Esophagus muscularis mucosa (tissue), 4 donors: ENCODE results near the gene GGACT. TPM values are rescaled to one million over a fixed set of nuclear protein-coding genes. Genes with fewer than 3 reads are reported as not detected.

ENCODE experiments used
- DNase-seq: peaks from one replicate; pipeline ENCODE4 v3.0.0-alpha.2; 2017; ENCODE audit errors: extremely low spot score
- H3K27ac ChIP-seq, 4 donors: fragments of 200-600 bp; sonication (generic); replicated peaks in 1 of 4; 1 replicate in 3 of 4; 2 replicates in 1 of 4; pipeline ENCODE4 v1.5.1; 2016 to 2019; ENCODE audit warnings: mild to moderate bottlenecking in 1 of 4
- H3K27me3 ChIP-seq, 4 donors: fragments of 200-600 bp; sonication (generic); one replicate each; pipeline versions ENCODE4 v1.5.1 to v1.6.0; 2016 to 2019
- H3K36me3 ChIP-seq, 4 donors: fragments of 200-600 bp; sonication (generic); one replicate each; pipeline ENCODE4 v1.5.1; 2016 to 2019
- H3K4me1 ChIP-seq, 4 donors: fragments of 200-600 bp; sonication (generic); one replicate each; pipeline ENCODE4 v1.5.1; 2016 to 2019
- H3K4me3 ChIP-seq, 4 donors: fragments of 200-600 bp; sonication (generic); 1 replicate in 2 of 4; 2 replicates in 2 of 4; pipeline ENCODE4 v1.5.1; 2016 to 2019; ENCODE audit warnings: mild to moderate bottlenecking in 4 of 4, moderate library complexity in 1 of 4
- H3K9me3 ChIP-seq, 4 donors: fragments of 200-600 bp; sonication (generic); 1 replicate in 3 of 4; 2 replicates in 1 of 4; pipeline ENCODE4 v1.5.1; 2016 to 2019
- EP300 ChIP-seq: sonication (generic); formaldehyde crosslinking; IDR thresholded peaks from one replicate; pipeline ENCODE4 v1.6.1; 2017; ENCODE audit warnings: antibody characterized with exemption
- POLR2A ChIP-seq: fragments of 450-650 bp; IDR thresholded peaks from one replicate; pipeline ENCODE4 v1.6.1; 2017; ENCODE audit warnings: antibody characterized with exemption, moderate library complexity, mild to moderate bottlenecking, low read depth
- POLR2AphosphoS5 ChIP-seq, 2 donors: sonication (generic); formaldehyde crosslinking; IDR thresholded peaks; one replicate each; pipeline ENCODE4 v1.6.1; 2017; ENCODE audit warnings: antibody characterized with exemption in 2 of 2
- WGBS: methylation state at CpG from one replicate; pipeline ENCODE4 v1.1.5; 2018; 5-methylcytosine and 5-hydroxymethylcytosine counted together
- intact Hi-C: fragments of 100-400 bp; cut with DNase I; formaldehyde crosslinking; loops from one replicate; pipeline ENCODE4 v1.15.1; 2023
- total RNA-seq, 4 donors: library from RNA; depleted of rRNA; stranded (reverse); fragments of >200 nt; gene quantifications; one replicate each; pipeline versions ENCODE4 v1.1.0 to v1.2.1, GENCODE V29; 2016
- TF ChIP-seq, protein P1 (sequence below), 3 experiments: fragments of 200-600 bp in 2 of 3; fragments of 450-650 bp in 1 of 3; sonication (generic) in 2 of 3; IDR thresholded peaks; one replicate each; pipeline ENCODE4 v1.5.1; 2017 to 2019; ENCODE audit warnings: antibody characterized with exemption in 3 of 3, mild to moderate bottlenecking in 2 of 3, moderate library complexity in 1 of 3

The GGACT gene
- total RNA-seq, 4 donors from 2014 or later: 1.2 to 2.9 (median 1.3) TPM

DNA sequence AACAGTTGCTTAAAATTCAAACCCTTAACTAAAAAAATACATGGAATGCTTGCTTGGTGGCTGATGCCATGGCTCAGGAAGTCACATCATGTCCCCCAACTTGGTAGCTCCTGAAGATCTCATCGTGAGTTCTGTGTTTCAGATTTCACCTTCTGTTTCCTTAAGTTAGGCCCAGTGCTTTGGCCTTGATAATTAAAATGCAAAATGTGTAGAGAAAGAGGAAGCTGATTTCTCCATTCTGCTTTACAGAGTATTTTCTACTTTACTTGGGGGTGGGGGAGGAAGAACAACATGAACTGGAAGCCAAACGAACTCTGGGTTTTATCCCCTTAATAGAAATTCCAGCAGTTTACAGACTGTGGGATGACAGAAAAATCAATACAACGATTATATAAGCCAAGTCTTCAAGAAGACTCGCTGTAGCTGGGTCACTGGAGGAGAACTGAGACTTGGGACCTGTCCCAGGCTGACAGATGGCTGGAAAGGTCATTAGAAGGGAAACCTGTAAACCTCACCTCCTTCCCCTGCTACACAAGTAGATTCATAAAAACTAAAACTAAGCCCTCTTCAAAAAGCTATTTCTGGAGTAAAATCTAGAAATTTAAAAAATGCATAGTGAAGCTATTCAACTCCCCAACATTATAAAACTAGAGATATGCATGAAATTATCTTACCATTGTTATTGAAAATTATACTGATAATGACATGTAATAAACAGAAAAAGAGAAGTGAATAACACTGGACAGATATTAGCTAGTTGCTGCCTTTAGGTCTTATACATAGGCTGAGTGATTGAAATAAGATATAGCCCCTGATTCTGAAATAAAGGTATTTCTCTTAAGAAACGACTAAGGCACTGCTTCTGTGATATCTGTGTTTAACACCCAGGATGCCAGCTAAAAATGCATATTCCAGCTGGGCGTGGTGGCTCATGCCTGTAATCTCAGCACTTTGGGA lies 22.1 kb upstream of the GGACT start:
- H3K4me3 ChIP-seq: no peak overlapping the region
- H3K27me3 ChIP-seq: no peaks in the 10 kb centered on the region
- intact Hi-C loops: no loop called here
- TF ChIP-seq POLR2A (no peak), EP300 (no peak), POLR2AphosphoS5 (IDR thresholded peaks at IDR 0.05) (no peak)
- TF ChIP-seq, protein P1, sequence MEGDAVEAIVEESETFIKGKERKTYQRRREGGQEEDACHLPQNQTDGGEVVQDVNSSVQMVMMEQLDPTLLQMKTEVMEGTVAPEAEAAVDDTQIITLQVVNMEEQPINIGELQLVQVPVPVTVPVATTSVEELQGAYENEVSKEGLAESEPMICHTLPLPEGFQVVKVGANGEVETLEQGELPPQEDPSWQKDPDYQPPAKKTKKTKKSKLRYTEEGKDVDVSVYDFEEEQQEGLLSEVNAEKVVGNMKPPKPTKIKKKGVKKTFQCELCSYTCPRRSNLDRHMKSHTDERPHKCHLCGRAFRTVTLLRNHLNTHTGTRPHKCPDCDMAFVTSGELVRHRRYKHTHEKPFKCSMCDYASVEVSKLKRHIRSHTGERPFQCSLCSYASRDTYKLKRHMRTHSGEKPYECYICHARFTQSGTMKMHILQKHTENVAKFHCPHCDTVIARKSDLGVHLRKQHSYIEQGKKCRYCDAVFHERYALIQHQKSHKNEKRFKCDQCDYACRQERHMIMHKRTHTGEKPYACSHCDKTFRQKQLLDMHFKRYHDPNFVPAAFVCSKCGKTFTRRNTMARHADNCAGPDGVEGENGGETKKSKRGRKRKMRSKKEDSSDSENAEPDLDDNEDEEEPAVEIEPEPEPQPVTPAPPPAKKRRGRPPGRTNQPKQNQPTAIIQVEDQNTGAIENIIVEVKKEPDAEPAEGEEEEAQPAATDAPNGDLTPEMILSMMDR (IDR thresholded peaks at IDR 0.05): no peak
- no peaks in the 10 kb centered on the region for H3K9me3 ChIP-seq
- no peak overlapping the region for H3K27ac ChIP-seq
- 69% methylated on average over 6 of the region's 6 CpGs for WGBS
- peaks cover 0 to 10% (median 8%) of the 10 kb centered on the region in 4 donors for H3K4me1 ChIP-seq
- no peak for DNase-seq
- H3K36me3 ChIP-seq: peaks cover 0 to 40% (median 14%) of the 10 kb centered on the region in 4 donors

DNA sequence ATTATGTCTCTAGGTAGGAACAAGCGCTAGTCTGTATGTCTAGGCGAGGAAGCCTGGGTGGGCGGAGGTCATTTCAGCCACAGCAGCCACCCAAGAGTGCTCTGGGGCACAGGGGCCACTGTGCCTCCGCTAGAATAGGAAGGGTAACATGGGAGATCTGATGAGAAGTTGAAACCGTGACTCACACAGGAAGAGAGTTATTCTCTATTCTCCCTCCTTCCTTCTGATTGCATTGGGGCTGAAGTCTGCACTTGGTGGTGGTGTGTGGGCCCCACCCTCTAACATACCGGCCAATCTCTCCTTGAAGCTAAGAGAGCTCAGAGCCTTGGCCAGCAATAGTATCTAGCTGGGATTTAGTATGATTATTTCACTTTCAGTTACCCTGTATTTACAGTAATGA lies 20.3 kb upstream of the GGACT start:
- Histone ChIP-seq H3K36me3 (peaks cover 0 to 40% (median 14%) of the 10 kb centered on the region in 4 donors), H3K4me3 (no peak overlapping the region), H3K27ac (no peak overlapping the region), H3K4me1 (peaks cover 0 to 10% (median 8%) of the 10 kb centered on the region in 4 donors), H3K27me3 (no peaks in the 10 kb centered on the region), H3K9me3 (no peaks in the 10 kb centered on the region)
- TF ChIP-seq POLR2AphosphoS5 (IDR thresholded peaks at IDR 0.05) (no peak), POLR2A (no peak), EP300 (no peak)
- TF ChIP-seq, protein P1 (IDR thresholded peaks at IDR 0.05): no peak
- intact Hi-C loops: no loop called here
- WGBS: 79% methylated on average over 6 of the region's 6 CpGs
- no peak for DNase-seq

DNA sequence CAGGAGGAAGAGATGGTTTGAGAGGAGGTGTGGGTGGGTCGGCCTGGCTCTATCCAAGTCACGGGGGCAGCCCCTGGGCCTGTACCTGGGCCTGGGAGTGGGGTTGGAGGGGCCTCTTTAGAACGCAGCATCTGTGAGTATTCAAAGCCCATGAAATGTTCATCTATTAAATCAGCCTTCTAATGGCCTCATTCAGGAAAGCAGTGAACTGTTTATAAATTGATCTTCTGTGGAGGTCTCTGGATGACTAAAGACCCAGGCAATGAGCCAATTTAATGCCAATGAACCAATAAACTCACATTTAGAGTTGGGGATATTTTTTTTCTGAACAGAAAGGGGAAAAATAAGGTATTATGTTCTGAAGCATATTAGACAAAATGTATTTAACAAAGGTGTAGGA lies 19.9 kb upstream of the GGACT start:
- WGBS: 96% methylated on average over 3 of the region's 3 CpGs
- H3K27me3 ChIP-seq: no peaks in the 10 kb centered on the region
- TF ChIP-seq EP300 (no peak), POLR2AphosphoS5 (IDR thresholded peaks at IDR 0.05) (no peak), POLR2A (no peak)
- TF ChIP-seq, protein P1 (IDR thresholded peaks at IDR 0.05): no peak

DNA sequence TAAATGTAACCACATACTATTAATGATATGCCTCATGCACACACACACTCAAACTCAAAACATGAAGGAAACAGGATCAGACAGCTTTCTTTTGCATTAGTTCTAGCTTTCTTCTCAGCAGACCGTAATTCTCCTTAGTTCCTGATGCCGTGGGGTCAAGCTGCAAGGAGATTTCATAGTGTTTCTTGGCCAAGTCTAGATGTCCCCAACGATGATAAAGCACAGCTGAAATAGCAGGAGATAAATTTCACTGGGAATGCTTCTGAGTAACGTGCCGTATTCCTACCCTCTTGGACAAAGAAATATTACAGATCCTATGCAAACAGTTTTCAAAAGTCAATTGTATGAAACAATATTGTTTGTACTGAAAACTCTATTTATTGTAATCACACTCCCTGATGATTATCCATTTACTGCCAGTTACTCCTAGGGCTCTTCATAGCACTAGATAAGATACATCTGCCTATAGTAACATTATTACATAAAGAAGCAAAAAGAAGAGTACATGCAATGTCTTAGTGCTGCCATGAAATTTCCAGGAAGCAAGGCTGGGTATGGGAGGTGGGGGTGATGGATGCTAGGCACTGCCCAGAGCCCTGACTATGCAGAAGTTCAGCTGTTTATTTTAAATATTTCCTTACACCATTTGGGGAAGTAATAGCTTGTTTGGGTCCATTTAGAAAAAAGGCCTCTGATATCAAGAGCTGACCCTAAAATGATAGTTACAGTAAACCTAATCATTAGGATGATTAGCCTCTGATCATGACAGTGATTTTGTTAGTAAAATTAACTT lies 16.5 kb upstream of the GGACT start:
- DNase-seq: no peak
- Histone ChIP-seq H3K4me1 (no peaks in the 10 kb centered on the region), H3K36me3 (peaks cover 0 to 19% (median 5%) of the 10 kb centered on the region in 4 donors), H3K9me3 (no peaks in the 10 kb centered on the region), H3K4me3 (no peak overlapping the region), H3K27me3 (no peaks in the 10 kb centered on the region), H3K27ac (no peak overlapping the region)
- intact Hi-C loops: no loop called here
- 56% methylated on average over 5 of the region's 5 CpGs for WGBS
- TF ChIP-seq POLR2AphosphoS5 (IDR thresholded peaks at IDR 0.05): no peak
- TF ChIP-seq POLR2A: no peak
- TF ChIP-seq, protein P1 (IDR thresholded peaks at IDR 0.05): no peak
- no peak for TF ChIP-seq EP300

More for the DNA sequence above, 19.9 kb upstream of the GGACT start:
- DNase-seq: no peak
- no peaks in the 10 kb centered on the region for H3K9me3 ChIP-seq
- peaks cover 0 to 10% (median 8%) of the 10 kb centered on the region in 4 donors for H3K4me1 ChIP-seq
- no peak overlapping the region for H3K27ac ChIP-seq
- H3K36me3 ChIP-seq: peaks cover 0 to 40% (median 14%) of the 10 kb centered on the region in 4 donors
- H3K4me3 ChIP-seq: no peak overlapping the region
- intact Hi-C loops: no loop called here
